Stimulated activated naive CD4-positive, alpha-beta T cell (primary cell): ENCODE results near the gene HEYL.

Experiments
- DNase-seq, 6 experiments: peaks; one replicate each; lab custom pipeline; 2025; lab: John Stamatoyannopoulos, UW

Gene HEYL

DNA sequence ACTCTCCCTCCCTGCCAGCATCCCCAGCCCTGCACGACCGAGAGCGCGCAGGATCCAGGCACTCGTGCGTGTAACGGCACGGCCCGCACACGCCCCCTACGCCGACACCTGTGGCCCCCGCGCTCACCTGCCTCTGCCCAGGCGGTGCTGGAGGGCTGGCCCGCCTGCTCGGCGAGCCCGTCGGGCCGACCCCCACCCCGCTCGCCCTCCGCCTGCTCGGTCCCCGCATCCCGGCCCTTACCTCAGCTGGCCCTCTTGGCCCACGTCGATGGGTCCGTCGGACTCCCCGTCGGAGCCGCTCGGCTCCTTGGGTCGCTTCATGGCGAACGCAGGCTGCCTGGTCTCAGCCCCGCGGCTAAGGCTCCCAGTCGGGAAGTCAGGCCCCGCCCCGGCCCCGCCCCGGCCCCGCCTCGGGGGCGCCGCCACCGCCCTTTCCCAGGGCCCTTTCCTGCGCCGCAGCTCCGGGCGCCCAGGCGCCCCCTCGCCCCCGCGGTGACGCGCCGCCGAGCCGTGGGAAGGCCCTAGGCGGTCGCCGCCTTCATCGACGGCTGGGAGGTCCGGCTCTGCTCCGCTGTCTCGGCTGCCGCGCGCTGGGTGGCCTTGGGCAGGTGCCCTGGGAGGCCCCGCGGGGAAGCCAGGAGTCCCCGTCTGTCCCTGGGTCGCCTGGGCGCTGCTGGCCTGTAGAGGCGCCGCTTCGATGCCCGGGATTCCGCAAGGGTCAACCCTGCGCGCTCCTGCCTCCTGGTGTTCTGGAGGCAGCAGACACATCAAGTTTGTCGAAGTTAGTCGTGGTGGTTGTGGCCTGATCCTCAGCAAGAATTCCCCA is at the start of gene HEYL:
Gene HEYL (minus strand): TSS at position 339 of the 826 bp plus-strand sequence. CDS start 18 bp downstream, at position 321.
- peak; percentile 21 to 50 (median 37) for DNase-seq

DNA sequence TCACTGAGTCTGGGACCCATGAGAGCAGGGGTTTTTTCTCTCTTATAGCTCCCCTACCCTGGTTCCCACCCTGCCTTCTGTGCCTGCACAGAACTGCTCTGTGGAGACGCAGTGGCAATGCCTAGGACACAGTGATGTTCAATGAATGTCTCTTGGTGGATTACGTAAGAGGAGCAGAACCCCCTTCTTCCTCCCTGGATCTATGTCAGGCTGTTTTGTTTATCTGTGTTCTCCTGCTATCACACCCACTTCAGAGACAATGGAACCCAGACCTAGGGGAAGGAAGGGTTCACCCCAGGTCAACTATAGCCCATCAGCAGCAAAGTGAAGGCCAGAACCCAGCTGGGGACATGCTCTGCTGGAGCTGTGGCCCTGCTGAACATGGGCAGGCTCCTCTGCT is 49.8 kb upstream of the HEYL start:
- DNase-seq = no peak

DNA sequence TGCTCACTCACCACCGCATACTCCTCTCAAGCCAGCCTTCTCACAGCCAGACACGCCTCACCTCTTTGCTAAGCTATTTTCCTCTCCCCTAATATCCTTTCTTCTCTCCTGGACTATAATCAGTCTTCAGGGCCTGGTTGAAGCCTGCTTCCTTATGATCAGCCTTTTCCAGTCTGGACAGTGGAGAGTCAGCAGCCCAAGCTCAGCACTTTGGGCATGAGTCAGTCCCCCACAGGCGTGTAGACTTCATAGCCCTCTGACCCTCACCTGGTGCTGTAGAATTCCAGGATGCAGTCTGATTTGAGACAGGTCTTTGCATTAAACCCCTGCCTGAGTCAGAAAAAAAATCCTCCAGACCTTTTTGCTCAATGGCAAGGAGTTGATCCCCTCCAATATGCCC is 49.3 kb upstream of the HEYL start:
- no peak for DNase-seq

DNA sequence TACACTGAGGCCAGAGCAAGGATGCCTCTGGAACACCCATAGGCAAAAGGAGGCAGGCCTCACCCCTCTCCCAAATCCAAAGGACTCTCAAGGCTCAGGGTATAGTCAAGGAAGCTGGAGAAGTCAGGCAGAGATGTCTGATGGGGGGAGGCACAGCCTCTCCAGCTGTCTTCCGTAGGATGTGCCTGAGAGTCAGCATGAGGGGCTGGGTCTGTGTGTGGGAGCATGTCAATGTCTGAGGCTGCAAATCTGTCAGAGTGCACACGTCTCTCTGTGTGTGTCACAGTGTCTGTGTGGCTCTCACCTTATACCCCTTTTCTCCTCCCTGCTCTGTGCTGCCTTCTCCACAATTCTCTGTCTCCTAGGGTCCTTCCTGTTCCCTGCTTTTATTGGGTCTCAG is 47.8 kb upstream of the HEYL start:
- no peak for DNase-seq

DNA sequence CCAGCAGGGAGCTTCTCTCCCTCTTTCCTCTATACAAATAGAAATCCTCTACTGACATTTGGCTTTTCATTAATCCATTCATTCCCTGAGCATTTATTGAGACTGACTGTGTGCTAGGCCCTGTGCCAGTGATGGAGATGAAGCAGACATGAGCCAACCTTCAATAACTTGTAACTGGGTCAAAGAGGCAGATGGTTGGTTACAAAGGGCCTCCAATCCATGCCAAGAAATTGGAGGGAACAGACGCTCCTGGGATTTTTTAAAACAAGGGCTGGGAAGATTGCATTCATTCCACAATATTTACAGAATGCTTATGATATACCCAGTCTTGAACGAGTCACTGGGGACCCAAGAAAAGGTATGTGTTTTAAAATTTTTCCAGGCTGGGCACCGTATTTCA is 45.6 kb upstream of the HEYL start:
- DNase-seq = no peak

DNA sequence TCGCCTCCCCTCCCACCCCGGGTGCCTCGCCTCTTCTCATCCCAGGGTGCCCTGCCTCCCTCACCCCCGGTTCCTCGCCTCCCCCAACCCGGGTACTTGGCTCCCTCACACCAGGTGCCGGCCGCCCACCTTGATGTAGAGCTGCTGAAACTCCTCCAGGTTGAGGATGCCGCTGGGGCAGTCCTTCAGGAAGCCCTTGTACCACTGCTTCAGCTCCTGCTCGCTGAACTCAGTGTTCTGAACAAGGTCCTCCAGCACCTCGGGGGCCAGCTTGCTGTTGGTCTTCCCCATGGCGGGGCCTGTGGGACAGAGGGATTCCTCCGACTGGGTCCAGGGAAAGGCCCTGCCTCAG is 44.8 kb upstream of the HEYL start:
- no peak for DNase-seq

DNA sequence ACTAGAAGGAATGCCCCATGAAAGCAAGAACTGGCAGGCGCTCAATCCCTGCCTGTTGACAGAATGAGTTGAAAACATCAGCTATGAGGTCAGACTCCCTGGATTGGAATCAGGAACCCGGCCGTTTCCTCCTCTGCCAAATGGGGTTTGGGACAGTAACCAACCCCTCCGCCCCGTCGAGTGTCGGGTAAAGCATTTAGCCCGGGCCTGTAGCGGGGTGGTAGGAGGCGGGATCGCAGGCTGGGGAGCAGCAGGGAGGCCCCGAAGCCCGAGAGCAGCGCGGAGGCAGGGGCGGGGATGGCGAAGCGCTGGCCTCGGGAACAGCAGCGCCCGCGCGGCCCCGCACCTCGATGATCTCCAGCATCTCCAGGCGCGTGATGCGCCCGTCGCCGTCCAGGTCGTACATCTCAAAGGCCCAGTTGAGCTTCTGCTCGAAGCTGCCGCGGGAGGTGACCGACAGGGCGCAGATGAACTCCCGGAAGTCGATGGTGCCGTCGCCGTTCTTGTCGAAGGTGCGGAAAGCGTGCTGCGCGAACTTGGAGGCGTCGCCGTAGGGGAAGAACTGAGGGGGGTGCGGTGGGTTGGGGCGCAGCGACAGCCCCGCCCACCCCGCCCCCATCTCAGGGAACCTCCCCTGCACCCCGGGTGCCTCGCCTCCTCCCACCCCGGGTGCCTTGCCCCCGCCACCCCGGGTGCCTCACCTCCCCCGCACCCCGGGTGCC is 44.3 kb upstream of the HEYL start:
- peak; percentile 31 to 71 (median 44) for DNase-seq

DNA sequence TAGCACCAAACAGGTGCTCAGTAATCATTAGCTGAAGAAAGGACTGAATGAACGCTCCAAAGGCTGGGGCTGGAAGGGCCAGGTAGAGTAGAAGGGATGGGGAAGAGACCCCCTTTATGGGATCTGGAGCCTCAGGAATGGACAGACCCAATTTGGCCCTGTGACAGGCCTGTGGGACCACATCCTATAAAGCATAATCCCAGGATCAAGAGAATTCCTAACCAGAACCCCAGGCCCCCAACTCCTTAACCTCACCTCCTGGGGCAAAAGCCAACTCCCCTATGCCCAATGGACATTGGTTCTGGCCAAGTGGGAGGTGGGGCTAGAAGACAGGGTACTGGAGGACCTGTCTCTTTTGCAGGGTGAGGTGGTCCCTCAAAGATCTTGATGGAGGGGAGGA is 42.6 kb upstream of the HEYL start:
- no peak for DNase-seq

DNA sequence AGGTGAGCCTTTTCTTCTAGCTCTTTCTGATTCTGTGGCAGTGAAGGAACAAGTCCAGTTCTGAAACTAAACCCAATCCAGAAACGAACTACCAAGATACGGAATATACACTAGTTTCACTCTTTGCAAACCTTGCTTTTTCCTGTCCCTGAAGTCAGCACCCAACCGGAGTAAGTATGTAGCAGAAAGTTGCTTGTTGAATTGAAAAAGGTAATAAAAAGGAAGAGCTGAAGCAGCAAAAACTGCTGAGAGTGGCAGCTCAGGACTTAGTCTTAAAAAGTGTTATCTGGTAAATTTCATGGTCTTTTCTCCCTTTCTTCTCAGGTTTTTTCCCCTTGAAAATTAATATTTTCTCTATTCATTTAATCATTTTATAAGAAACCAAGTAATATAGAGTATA is 41.9 kb upstream of the HEYL start:
- DNase-seq = no peak

DNA sequence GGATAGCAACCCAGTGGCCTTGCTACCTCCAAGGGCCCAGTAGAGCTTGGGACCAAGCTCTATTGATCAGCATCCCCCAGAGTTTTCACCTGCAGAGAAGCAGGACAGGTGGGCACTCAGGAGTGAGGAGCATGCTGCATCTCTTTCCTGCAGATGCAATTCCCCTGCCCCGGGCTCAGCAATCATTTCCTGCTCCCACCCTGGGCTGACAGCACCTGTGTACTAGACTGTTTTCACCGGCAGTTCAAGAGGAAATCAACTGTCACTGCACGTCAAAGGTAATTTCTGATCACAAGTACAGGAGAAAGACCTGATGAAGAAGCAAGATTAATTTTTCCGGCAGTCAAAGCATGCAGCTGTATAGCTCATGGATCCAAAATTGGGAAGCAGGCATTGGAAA is 41.3 kb upstream of the HEYL start:
- peak in 4 of 6 experiments; percentile 3 to 53 (median 40) for DNase-seq

DNA sequence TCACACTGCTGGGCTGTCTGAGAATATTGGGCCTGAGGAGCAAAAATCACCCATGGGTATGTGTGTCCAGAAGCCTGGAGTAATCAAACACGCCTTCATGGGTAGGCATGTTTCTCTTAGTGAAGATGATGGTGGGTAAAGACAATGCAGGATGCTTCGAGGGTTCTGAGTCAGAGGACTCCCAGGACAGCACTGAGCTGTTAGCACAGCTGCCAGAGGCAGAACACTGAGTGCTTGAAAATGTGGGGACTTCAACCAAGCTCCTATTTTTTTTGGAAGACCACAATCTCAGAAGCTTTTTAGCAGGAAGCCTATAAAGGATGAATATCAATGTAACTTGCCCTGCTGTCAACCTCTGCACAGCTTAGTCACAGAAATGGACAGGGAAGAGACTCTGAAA is 40.4 kb upstream of the HEYL start:
- DNase-seq = no peak

DNA sequence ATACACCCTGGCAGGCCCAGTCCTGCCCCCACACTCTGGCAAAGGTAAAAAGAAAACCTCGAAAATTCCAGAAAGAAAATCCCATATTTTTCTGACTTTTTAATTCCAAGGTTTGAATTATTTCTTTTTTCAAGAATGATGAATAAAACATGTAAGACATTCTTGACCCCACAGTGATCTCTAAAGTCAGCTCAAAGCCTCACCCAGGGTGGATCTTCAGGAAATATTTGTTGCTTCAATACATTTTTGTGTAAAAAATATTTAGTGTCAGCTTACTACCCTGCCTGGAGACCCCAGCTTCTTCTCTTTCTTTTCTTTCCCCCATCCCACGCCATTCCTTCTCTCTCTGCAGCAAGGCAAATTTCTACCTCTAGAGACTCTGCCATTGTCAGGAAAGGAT is 39.4 kb upstream of the HEYL start:
- DNase-seq = no peak

DNA sequence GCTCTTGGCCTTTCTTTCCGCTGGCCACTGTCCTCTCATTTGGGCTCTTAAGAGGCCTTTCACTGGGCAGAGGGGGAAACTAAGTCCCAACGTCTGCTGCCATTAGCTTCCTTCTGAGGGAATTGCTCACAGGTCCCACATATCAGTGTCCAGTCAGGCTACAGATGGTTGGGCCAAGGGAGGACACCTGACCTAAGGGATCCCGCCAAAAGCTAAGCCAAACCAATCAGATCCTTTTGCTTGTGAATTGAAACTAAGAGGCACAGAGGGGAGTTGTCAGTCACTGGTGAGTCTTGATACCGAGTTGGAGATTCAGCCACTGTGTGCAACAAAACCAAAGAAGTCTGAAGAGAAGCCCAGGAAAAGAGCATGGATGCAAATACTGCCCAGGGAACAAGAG is 38.2 kb upstream of the HEYL start:
- no peak for DNase-seq

DNA sequence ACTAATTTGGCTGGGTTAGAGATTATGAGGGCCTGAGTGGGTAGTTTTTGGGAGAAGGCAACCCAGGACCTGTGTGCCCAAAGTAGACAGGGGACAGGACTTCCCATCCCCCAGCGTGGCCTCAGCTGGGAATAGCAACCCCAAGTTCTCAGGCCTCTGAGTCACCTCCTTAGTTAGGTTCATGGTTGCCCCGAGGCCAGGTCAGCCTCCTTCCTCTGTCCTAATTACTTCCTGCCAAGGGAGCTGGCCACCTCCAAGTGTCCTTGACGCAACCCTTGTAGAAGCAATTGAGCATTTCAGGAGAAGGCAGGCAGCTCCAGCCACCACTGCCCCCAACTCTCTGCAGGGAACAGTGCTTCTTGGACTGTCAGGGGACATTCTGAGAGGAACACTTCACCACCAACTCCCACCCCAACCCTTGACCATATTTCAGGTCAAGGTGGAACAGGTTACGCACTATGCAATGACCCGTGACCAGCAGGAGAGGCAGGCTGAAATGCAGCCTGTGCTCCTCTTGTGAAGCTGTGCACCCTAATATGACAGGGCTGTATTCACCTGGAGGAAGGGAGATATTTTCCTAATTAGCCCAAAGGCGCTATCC is 37.6 kb upstream of the HEYL start:
- no peak for DNase-seq

DNA sequence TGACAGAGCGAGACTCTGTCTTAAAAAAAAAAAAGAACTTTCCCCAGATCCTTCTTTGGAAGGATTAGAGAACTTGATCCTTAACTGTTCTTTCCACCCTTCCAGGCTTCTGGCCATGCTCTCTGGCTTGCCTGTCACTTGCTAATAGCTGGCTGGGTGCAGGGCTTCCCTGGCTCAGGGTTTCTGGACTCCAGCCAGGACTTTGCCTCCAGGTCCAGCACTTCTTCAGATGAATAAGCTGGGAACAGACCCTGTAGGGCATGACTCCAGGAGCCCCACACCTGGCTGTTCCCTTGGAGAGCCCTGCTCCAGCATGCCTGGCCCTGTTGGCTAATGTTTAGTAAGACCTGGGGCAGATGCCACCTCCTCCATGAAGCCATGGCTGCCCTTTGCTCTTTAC is 35.8 kb upstream of the HEYL start:
- no peak for DNase-seq

DNA sequence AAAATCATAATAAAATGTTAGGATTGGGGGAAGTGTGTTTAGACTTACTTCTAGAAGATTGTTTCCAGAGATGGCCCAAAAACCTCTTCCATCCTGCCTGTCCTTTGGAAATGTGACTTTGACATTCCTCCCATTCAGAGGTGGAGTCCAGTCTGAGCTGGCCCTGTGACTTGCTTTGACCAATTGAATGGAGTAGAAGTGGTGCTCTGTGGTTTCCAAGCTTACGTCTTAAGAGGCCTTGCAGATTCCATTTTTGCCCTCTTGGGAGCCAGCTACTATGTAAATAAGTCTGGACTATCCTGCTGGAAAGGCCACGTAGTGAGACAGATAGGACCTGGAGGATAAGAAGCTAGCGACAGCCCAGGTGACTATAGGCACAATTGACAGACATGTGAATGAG is 33.8 kb upstream of the HEYL start:
- no peak for DNase-seq

DNA sequence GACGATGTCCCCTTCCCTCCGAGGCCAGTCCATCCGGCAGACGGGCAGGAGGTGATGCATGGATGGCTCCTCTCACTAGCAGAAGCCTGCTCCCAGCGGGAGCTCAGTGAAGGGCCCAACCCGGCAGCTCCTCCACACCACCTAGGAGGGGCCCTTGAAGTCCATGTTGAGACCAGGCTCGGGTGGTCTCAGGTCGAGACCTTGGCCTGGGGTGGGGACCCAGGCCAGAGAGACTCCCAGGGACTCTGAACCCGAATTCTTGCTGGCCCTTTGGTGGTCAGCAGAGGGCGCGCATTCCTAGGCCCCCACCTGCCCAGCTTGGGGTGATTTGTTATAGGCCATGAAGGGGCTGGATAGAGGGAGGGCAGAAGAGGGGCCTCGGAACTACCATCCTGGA is 33.1 kb upstream of the HEYL start:
- peak in 4 of 6 experiments; percentile 9 to 22 (median 16) for DNase-seq

DNA sequence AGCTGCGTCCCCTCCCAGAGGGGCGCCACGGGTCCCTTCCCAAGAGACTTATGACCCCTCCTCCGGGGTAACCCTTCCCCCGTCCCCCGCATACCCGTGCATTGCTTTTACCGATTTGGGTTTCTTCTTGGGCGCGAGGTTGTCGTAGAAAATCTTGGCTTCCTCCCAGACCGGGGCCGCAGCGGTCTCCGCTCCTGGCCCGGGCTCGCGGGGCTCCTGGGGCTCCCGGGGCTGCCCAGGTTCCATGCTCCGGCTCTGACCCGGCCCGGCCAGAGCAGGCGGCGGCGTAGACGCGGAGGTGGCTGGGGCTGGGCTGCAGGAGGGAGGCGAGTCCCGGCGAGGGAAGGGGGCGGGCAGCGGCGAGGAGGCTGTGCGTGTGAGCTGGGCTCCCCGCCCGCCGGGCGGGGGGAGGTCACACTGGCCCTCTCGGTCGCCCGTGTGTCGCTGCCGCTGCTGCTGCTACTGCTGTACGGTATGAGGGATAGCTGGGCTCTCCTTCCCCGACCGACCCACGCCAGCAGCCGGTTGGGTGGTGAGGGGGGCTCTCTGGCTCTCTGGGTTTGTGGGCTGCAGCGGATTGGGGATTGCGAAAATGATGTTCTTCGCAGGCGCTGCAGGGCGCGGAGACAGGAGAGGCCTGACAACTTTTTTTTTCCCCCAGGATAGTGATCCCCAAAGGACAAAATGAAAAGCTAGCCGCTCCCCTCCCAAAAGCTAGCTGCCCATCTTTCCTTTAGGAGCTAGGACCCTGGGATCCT is 32.5 kb upstream of the HEYL start, which contains the start of gene NT5C1A:
Gene NT5C1A (minus strand): TSS at position 315 of the 758 bp plus-strand sequence. CDS start 69 bp downstream, at position 246.
- peak in 4 of 6 experiments; percentile 3 to 31 (median 21) for DNase-seq

DNA sequence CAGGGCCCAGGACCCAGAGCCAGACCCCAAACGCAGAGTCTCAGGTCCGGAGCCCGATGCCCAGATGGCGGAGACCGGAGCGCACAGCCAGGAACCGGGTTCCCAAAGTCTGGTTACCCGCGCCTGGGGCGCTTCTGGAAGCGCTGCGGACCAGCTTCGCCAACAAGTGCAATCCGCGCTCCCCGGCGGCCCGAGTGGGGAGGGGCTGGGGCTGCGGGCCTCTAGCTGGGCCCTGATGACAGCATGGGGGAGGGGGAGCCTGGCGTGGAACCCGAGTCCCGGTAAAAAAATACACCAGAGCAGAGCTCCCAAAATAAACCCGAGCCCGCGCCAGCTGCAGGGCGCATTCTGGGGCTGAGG is 32.0 kb upstream of the HEYL start:
- peak in 1 of 6 experiments; percentile 30 for DNase-seq

DNA sequence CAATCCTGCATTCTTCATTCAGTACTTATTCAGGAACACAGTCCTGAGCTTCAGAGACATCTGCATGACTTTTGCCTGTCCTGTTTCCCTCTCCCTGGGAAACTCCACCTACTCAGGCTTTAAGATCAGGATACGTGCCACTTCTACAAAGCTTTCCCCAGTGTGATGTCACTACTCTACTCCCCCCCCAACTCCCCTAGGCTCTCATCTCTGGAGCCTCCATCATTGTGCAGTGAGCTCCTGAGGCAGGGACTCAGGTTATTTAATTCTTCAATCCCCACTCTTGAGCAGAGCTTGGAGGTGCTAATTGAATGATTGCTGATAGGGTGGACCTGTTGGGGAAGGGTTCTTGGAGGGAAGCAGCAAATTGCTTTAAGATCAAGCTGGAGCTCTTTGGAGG is 31.2 kb upstream of the HEYL start:
- DNase-seq = no peak

DNA sequence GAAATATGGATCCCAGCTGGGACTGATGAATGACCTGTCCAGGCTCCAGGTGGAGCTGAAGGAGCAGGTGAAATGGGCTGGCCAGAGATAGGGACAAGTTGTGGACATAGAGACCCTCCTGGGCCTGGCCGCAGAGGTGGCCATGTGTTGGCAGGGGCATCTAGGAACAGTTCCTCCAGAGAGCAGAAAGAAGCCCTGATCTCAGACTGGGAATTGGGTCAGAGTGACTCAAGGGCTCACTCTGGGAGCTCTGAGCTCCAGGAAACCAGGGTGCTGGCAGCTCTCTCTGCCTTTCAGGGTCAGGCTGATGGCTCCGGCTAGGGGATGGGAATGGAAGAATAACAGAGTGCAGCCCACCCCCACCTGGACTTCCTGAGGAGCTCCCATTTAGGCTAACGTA is 29.5 kb upstream of the HEYL start:
- no peak for DNase-seq

DNA sequence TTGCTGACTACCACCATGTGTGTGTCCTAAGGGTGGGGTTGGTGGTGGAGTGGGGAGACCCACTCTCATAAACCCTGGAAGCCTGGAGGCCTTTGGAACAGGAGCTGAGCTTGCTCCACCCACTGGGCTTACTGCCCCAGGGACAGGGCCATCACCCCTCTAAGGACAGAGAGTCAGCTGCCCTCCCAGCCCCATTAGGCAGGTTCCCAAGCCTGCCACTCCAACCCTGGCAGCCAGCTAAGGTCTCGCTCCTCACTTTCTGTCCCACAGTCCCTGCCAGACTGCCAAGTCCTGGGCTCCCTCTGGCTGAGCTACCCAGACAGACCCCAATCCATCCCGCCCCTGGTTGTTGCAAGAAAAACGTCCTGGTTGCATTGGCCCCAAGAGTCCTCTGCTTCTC is 28.7 kb upstream of the HEYL start:
- no peak for DNase-seq
